SK-N-SH treated with all-trans-retinoic acid at 6 μM for 48 hours (cell line): ENCODE measurements around the gene PRLH.

ENCODE experiments used
- ARNTL ChIP-seq: fragments of 450-650 bp; formaldehyde crosslinking; IDR thresholded peaks from 2 replicates; pipeline ENCODE4 v1.5.0; 2020; ENCODE audit warnings: low read depth, mild to moderate bottlenecking, moderate library complexity, borderline replicate concordance
- CSDC2 ChIP-seq: fragments of 250-450 bp; sonication (Bioruptor Pico); IDR thresholded peaks from 2 replicates; pipeline ENCODE4 v1.5.0; 2020; ENCODE audit warnings: mild to moderate bottlenecking, moderate library complexity
- ISL1 ChIP-seq: fragments of 250-450 bp; sonication (Bioruptor Pico); IDR thresholded peaks from 2 replicates; pipeline ENCODE4 v2.1.2; 2022; ENCODE audit warnings: mild to moderate bottlenecking, moderate library complexity
- POU6F1 ChIP-seq: fragments of 250-450 bp; sonication (Bioruptor Pico); IDR thresholded peaks from 2 replicates; pipeline ENCODE4 v1.8.0; 2021; ENCODE audit warnings: low read depth, mild to moderate bottlenecking, moderate library complexity, borderline replicate concordance
- SNAI2 ChIP-seq: fragments of 250-450 bp; sonication (Bioruptor Pico); IDR thresholded peaks from 2 replicates; pipeline ENCODE4 v1.5.0; 2020; ENCODE audit warnings: mild to moderate bottlenecking, moderate library complexity
- TCF4 ChIP-seq: fragments of 250-450 bp; sonication (Bioruptor Pico); IDR thresholded peaks from 2 replicates; pipeline ENCODE4 v1.8.0; 2021; ENCODE audit warnings: mild to moderate bottlenecking, moderate library complexity, borderline replicate concordance
- ZC3H10 ChIP-seq: fragments of 250-450 bp; sonication (Bioruptor Pico); IDR thresholded peaks from 2 replicates; pipeline ENCODE4 v1.5.1; 2021; ENCODE audit warnings: mild to moderate bottlenecking, moderate library complexity
- ZNF565 ChIP-seq: fragments of 450-650 bp; formaldehyde crosslinking; conservative IDR thresholded peaks from 2 replicates; pipeline ENCODE4 v1.5.0; 2020; ENCODE audit warnings: low read depth, mild to moderate bottlenecking, moderate library complexity
- ZNF8 ChIP-seq: fragments of 450-650 bp; formaldehyde crosslinking; IDR thresholded peaks from 2 replicates; pipeline ENCODE4 v1.5.0; 2020; ENCODE audit warnings: mild to moderate bottlenecking, moderate library complexity
- TF ChIP-seq, protein P1 (sequence below): fragments of 250-450 bp; sonication (Bioruptor Pico); IDR thresholded peaks from 2 replicates; pipeline ENCODE4 v1.8.0; 2020; ENCODE audit warnings: mild to moderate bottlenecking, moderate library complexity, borderline replicate concordance

- TF ChIP-seq CSDC2 (CRISPR knock-in tag), result no peak
- no peak for TF ChIP-seq ZNF8 (CRISPR knock-in tag)
- TF ChIP-seq, protein P1, sequence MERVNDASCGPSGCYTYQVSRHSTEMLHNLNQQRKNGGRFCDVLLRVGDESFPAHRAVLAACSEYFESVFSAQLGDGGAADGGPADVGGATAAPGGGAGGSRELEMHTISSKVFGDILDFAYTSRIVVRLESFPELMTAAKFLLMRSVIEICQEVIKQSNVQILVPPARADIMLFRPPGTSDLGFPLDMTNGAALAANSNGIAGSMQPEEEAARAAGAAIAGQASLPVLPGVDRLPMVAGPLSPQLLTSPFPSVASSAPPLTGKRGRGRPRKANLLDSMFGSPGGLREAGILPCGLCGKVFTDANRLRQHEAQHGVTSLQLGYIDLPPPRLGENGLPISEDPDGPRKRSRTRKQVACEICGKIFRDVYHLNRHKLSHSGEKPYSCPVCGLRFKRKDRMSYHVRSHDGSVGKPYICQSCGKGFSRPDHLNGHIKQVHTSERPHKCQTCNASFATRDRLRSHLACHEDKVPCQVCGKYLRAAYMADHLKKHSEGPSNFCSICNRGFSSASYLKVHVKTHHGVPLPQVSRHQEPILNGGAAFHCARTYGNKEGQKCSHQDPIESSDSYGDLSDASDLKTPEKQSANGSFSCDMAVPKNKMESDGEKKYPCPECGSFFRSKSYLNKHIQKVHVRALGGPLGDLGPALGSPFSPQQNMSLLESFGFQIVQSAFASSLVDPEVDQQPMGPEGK, result no peak
- no peak for TF ChIP-seq ISL1
- TF ChIP-seq TCF4 (CRISPR knock-in tag), result no peak
- TF ChIP-seq ARNTL (CRISPR knock-in tag), result no peak
- TF ChIP-seq POU6F1 (CRISPR knock-in tag), result no peak
- no peak for TF ChIP-seq ZC3H10
- TF ChIP-seq ZNF565 (CRISPR knock-in tag), result no peak
- TF ChIP-seq SNAI2 (CRISPR knock-in tag), result no peak
Measured at GRCh38 chr2:237547841-237548416, 18.4 kb upstream of the PRLH start.
